ENCODE measurements around the gene GALNT2. TPM values are rescaled to one million over a fixed set of nuclear protein-coding genes. Genes with fewer than 3 reads are reported as not detected.

Gene GALNT2
- total and polyA plus RNA-seq, 7 donors = 8.4 to 43.8 (median 37.1) TPM

GRCh38 chr1:230284891-230285290 lies 217.9 kb downstream of the GALNT2 start:
- Histone ChIP-seq H3K4me3 (no peak overlapping the region), H3K4me1 (peaks cover 0 to 15% (median 13%) of the 10 kb centered on the region in 4 donors), H3K27me3 (peaks cover 0 to 7% (median 0%) of the 10 kb centered on the region in 3 donors), H3K27ac (no peak overlapping the region), H3K9me3 (no peaks in the 10 kb centered on the region), H3K36me3 (peaks cover under 1 to 14% (median 8%) of the 10 kb centered on the region in 4 donors)
- no peak for TF ChIP-seq EP300 (IDR thresholded peaks at IDR 0.05)
- TF ChIP-seq, protein P1, sequence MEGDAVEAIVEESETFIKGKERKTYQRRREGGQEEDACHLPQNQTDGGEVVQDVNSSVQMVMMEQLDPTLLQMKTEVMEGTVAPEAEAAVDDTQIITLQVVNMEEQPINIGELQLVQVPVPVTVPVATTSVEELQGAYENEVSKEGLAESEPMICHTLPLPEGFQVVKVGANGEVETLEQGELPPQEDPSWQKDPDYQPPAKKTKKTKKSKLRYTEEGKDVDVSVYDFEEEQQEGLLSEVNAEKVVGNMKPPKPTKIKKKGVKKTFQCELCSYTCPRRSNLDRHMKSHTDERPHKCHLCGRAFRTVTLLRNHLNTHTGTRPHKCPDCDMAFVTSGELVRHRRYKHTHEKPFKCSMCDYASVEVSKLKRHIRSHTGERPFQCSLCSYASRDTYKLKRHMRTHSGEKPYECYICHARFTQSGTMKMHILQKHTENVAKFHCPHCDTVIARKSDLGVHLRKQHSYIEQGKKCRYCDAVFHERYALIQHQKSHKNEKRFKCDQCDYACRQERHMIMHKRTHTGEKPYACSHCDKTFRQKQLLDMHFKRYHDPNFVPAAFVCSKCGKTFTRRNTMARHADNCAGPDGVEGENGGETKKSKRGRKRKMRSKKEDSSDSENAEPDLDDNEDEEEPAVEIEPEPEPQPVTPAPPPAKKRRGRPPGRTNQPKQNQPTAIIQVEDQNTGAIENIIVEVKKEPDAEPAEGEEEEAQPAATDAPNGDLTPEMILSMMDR (IDR thresholded peaks at IDR 0.05) = no peak
- no peak for TF ChIP-seq POLR2AphosphoS5 (IDR thresholded peaks at IDR 0.05)
- peak; percentile 47 for DNase-seq
- intact Hi-C loops (cut with DNase I) = no loop called here
- WGBS, 2 donors = 72 to 88% methylated on average over 10 of the region's 10 CpGs

- intact Hi-C loops (cut with DNase I) = no loop called here
- Histone ChIP-seq H3K36me3 (peaks cover 0 to 9% (median 3%) of the 10 kb centered on the region in 4 donors), H3K27ac (no peak overlapping the region), H3K4me1 (peaks cover 0 to 15% (median 13%) of the 10 kb centered on the region in 4 donors), H3K4me3 (no peak overlapping the region), H3K27me3 (peaks cover 0 to 7% (median 0%) of the 10 kb centered on the region in 3 donors), H3K9me3 (no peaks in the 10 kb centered on the region)
- TF ChIP-seq EP300 (IDR thresholded peaks at IDR 0.05) (no peak), POLR2AphosphoS5 (IDR thresholded peaks at IDR 0.05) (no peak), POLR2A (IDR thresholded peaks at IDR 0.05) (no peak)
- TF ChIP-seq, protein P1 (IDR thresholded peaks at IDR 0.05) = no peak
- 93 to 94% methylated on average over 7 of the region's 7 CpGs for WGBS, 2 donors
- DNase-seq = peak; percentile 50
Observed at GRCh38 chr1:230285351-230285750, 218.3 kb downstream of the GALNT2 start.

DNA sequence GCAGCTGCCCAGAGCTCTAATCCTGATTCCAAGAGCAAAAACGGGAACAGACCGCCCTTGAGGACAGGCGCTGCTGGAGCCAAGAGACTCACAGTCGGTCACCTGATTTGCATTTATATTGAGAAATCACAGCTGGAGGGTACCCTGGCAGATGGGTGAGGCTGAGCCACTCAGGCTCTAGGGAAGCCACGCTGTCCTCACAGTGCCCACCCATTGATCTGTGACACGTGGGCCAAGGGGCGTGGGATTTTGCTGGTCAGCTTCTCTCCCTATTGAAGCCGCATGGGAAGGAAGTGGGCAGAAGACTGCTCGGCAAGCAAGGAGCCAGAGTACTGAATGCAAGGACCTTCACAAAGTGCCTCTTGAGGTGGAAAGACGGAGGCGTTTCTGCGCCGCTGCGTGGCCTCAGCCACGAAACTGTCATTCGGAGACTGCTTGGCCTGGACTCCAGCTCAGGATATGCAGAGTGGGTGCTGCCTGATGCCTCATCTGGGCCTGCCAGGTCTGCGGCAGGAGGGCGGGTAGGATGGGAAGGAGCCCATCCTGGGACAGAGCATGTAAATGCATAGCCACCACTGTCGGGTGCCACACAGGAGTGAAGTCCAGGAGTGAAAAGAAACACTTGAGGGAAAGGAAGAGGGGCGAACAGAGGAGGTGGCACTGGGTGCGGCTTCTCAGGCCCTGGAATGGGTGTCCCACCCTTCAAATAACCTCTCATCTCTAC lies 219.3 kb downstream of the GALNT2 start:
- peaks cover 0 to 7% (median 0%) of the 10 kb centered on the region in 3 donors for H3K27me3 ChIP-seq
- TF ChIP-seq, protein P1 (IDR thresholded peaks at IDR 0.05) = no peak
- TF ChIP-seq POLR2AphosphoS5 (IDR thresholded peaks at IDR 0.05) (no peak), EP300 (IDR thresholded peaks at IDR 0.05) (no peak), POLR2A (IDR thresholded peaks at IDR 0.05) (no peak)
- H3K4me3 ChIP-seq = no peak overlapping the region
- H3K27ac ChIP-seq = no peak overlapping the region
- H3K36me3 ChIP-seq = no peaks in the 10 kb centered on the region
- peaks cover 0 to 12% (median 10%) of the 10 kb centered on the region in 4 donors for H3K4me1 ChIP-seq
- intact Hi-C loops (cut with DNase I) = no loop called here
- H3K9me3 ChIP-seq = no peaks in the 10 kb centered on the region
- peak; percentile 40 for DNase-seq
- 92% methylated on average over 21 of the region's 21 CpGs for WGBS, 2 donors

DNA sequence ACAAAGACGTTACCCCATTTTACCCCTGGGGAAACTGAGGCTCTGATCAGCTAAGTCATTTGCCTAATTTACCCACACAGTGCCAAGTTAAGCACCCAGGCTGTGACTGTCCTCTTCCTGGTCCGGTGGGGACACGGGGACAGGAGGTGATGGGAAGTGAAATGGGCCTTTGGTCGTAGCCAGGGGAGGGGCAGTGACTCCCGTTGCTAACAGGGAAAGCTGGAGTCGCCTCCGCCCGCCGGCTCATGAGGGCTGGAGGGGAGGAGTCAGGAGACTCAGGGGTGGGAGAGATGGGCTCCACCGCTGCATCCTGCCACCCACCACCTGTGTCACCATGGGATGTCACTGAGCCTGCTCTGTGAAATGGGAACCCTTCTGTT lies 219.8 kb downstream of the GALNT2 start:
- Histone ChIP-seq H3K36me3 (no peaks in the 10 kb centered on the region), H3K9me3 (no peaks in the 10 kb centered on the region), H3K4me1 (peaks cover 0 to 6% (median 5%) of the 10 kb centered on the region in 4 donors), H3K4me3 (no peak overlapping the region), H3K27me3 (peaks cover 0 to 7% (median 0%) of the 10 kb centered on the region in 3 donors), H3K27ac (no peak overlapping the region)
- TF ChIP-seq, protein P1 (IDR thresholded peaks at IDR 0.05) = no peak
- no peak for TF ChIP-seq POLR2AphosphoS5 (IDR thresholded peaks at IDR 0.05)
- no peak for TF ChIP-seq EP300 (IDR thresholded peaks at IDR 0.05)
- no peak for TF ChIP-seq POLR2A (IDR thresholded peaks at IDR 0.05)
- intact Hi-C loops (cut with DNase I) = no loop called here
- 63 to 84% methylated on average over 10 of the region's 10 CpGs for WGBS, 2 donors
- DNase-seq = peak; percentile 49
